T follicular helper cell (primary cell): ENCODE data around the gene WNT7B.
"Not testable (repeated sequence)": the region's sequence is repeated elsewhere in the genome, so short reads cannot be mapped to it uniquely, and the experiment has no call there.

Source experiments
- DNase-seq: peaks from one replicate; pipeline ENCODE4 v3.0.0-alpha.2; 2020; ENCODE audit warnings: low read depth

The WNT7B gene

DNA sequence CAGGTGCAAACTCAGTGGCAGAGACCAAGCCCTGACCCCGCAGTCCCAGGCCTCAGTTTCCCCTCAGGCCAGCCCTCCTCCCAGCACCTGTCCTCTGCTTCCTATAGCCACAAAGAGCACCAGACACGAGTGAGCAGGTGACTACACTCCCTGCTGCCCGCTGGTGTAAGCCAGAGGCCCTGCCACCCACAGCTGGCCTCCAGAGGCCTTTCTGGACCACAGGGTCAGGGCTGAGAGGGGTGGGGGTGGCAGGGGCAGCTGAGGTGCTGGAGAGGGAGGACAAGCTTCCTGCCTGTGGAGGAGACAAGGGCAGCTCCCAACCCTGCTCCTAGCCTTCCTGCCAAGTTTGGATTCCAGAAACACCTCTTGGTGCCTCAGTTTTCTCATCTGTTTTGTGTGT, 31.3 kb upstream of the WNT7B start:
- no peak for DNase-seq

DNA sequence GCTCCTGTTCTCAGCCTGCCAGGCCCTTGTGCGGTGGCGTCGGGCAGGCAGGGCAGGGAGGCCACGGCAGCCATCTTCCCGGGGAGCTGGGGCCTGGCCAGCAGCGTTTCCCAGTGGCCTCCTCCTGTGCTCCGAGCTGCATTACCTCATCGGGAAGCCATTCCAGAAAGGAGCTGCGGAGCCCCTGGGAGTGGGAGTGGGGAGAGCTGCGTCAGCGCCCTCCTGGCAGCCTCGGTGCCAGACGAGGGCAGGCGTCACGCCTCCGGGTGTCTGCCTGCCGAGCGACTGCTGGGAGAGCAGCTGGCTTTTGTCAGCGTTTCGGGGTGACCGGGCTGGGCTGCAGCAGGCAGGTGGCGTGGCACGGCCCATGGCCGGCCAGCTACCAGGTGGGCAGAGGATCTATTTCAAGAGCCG, 30.9 kb upstream of the WNT7B start:
- no peak for DNase-seq

DNA sequence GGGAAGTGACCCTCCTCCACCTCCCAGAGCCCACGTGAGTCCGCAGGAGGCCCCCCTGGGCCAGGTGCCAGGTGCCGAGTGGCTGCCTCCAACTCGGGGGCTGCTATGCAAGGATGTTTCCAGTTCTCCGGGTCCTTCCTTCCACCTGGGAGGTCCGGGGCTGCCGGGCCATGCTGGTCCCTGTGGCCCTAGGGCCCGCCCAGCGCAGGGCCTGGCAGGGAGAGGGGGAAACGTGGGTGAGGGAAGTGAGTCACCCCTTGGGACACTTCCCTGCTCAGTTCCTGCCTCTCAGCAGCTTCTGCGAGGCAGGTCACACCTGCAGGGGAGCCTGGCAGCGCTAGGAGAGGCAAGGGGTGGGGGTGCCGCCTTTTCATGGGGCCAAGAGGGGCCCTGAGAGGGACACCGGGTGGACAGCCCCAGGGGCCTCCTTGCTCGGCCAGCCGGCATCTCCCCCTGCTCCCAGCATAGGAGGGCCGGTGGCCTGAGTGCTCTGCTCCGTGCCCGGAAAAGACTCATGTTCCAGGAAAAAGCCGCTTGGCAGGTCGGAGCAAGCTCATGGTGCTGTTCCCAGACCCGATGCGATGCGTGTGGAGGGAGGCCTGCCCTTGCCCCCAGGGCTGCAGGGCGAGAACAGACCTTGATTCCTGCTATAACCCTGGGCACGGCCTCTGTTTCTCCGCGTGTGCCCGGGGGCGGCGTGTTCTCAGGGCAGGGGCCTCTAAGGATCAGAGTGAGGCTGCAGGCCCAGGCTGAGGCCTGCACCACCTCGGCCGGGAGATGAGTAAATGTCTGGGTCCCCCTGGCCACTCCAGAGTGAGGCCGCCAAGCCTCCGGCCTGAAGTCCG, 30.3 kb upstream of the WNT7B start:
- DNase-seq, result no peak

DNA sequence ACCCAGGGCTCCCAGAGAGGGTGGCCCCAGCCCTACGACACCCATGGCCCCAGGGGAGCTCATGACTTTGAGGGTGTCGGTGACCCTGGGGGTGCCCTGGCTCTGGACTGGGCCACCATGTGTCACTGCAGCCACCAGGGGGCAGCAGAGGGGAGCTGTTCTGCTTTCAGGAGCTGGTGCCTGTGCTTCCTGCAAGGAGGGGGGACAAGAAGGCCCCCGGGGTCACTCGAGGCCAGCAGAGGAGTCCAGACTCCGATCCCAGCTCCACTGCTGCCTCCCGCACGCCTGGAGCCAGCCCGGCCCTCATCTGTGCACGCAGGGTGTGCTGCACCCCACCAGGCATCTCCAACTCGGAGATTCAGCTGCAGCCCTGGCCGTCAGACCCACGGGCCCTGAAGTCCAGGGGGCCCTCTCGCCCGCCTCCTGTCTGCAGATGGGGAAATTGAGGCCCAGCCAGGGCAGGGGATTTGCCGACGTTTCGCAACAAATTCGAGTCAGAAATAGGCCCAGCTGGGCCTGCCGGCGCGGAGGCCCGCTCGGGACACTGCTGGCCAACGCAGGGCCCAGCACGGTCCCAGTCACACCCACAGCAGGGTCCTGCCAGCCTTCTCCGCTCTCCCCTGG, 29.5 kb upstream of the WNT7B start:
- peak; percentile 80 for DNase-seq

DNA sequence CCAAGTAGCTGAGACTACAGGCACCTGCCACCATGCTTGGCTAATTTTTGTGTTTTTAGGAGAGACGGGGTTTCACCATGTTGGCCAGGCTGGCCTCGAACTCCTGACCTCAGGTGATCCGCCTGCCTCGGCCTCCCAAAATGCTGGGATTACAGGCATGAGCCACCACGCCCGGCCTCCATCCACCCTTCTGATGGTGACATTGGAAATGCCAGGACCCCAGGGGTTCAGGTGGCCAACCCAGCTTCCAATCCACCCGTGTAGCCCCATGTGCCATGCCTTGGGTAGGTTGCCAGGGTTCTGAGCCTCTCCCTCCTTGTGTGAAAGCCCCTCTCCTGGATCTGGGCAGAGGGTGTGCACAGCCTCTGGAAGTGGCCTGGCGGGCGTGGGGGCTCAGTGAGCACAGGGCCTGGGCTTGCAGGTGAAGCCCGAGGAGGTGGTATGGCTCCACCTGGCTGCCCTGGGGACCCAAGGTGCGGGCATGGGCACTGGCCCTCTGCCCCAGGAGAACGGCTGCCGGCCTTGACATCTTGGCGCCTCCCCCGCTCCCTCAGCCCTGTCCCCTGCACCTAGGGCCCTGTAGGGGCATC, 28.2 kb upstream of the WNT7B start:
- DNase-seq, result not testable (repeated sequence)

DNA sequence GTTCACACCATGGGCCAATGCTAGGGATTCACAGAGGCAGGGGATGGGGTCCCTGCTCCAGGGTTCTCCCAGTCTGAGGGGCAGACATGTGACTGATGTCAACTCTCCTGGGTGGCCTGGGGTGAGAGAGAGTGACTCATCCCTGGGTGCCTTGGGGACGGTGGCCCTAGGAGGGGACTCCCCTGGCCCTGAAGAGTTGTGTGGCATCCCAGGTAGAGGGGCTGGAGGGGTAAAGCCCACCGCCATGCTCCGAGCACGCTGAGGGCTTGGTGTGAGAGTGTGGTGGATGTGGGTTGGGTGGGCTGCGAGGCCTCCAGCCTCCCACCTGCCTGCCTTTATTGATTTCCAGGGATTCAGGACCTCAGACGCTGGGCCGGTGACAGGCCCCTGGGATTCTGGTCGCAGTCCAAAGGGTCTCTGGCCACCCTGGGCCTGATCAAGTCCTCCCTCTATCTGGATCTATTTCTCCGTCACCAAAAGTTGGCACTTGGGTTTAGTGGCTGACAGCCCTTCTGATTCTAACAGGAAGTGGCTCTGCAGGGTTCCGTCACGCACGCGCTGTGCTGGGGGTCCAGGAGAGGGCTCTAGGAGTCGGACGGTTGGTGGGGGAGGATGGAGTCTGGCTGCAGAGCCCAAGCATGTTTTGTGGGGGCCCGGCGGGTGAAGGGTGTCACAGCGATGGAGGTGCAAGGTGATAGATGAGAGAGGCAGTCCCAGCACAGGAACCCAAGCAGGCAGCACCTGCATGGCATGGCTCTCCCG, 27.3 kb upstream of the WNT7B start:
- DNase-seq, result no peak

DNA sequence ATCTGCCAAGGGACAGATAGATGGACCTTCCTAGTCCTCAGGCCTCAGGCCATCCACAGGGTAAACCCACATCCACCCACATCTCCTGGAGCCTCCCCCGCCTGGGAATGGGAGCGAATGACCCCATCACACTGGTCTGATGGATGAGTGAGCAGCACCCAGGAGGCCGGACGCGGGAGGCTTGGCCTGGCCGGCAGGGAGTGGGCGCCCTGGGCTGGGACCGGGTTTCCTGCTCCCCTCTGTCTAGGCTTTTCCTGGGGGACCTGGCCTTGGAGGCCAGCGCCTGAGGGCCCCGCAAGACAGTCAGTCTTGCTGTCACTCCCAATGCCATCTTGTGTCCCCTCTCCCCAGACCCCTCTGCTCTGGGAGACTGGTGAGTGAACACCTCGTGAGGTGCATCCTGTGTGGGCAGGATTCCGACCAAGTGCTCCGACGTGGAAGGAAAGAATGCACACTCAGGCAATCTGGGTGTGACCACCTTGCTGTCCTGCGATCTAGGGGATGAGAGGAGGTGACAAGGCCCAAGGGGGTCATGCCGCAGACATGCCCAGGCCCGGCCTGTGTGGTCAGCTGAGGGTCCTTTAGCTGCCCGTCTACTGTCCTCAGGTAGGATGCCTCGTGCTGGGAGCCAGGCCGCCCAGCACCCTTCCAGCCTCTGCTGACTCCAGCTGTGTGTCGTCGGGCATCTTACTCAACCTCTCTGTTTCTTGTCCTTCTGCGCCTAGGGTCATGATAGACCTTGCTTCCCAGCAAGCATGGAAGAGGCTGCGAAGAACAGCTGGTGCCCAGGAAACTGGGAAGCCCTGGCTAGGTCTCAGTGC, 26.5 kb upstream of the WNT7B start:
- DNase-seq, result no peak

DNA sequence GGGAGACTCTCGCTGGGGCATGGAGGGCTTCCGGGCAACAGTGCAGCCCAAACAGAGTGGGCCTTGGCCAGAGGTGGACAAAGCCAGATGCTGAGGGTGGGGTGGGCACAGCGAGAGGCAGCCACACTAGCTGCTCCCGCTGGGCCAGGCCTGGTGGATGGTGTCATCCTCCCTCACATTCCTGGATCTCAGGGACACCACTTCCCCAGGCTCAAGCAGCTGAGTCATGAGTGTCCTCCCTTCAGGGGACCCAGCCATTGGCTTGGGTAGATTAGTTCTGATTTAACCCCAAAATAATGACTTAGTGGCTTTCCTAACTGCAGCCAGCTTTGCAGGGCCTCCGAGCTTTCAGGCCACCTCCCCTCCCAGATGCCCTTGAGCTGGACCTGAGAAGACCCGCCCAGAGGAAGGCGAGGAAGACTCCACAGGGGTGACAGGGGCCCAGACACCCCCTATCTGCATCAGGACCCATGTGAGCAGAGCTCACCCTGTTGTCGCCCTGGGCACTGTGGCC, 25.9 kb upstream of the WNT7B start:
- no peak for DNase-seq

DNA sequence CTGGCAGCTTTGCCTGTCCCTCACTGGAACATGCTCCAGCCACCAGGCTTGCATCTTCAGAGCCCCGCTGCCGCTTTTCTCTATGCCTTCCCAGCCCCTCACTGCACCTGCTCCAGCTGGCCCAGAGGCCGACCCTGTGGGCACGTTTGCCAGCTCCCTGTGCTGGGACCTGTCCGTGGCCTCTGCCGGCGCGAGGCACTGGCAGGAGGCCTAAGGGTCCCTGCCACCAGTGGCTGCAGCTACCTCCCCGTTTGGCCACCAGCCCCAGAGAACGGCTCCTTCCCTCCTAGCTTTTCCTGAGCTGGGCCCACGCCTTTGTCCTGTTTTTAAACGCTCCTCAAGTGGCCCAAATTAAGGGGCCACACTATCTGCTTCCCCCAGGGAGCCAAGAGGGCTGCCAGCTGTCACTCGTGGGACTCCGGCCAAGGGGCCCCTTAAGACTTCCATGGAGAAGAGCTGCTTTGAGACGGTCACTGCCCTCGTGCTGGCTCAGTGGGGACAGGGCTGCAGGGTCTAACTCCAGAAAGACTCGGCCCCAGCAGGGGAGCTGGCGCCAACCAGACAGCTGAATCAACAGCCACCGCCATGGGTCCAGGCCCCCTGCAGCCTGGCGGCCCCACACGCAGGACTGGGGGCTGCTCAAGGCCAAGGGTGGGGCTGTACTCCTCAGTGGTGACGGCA, 24.6 kb upstream of the WNT7B start:
- DNase-seq, result no peak

DNA sequence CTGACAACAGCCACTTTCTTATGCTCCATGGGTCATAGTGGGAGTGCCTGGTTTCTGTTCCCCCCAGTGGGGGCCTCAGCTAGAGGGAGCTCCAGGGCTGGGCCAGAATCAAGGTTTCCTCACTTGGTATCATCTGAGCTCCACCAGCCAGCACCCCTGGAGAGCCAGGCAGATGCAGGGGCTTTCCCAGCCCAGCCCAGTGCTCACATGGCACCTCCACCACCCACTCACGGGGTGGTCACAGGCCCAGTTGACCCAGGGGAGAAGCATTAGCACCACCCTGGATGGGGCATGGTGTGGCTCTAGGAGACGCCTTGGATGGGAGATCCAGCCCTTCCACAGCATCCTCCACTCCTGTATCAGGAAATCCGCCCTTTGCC, 24.1 kb upstream of the WNT7B start:
- DNase-seq, result no peak

DNA sequence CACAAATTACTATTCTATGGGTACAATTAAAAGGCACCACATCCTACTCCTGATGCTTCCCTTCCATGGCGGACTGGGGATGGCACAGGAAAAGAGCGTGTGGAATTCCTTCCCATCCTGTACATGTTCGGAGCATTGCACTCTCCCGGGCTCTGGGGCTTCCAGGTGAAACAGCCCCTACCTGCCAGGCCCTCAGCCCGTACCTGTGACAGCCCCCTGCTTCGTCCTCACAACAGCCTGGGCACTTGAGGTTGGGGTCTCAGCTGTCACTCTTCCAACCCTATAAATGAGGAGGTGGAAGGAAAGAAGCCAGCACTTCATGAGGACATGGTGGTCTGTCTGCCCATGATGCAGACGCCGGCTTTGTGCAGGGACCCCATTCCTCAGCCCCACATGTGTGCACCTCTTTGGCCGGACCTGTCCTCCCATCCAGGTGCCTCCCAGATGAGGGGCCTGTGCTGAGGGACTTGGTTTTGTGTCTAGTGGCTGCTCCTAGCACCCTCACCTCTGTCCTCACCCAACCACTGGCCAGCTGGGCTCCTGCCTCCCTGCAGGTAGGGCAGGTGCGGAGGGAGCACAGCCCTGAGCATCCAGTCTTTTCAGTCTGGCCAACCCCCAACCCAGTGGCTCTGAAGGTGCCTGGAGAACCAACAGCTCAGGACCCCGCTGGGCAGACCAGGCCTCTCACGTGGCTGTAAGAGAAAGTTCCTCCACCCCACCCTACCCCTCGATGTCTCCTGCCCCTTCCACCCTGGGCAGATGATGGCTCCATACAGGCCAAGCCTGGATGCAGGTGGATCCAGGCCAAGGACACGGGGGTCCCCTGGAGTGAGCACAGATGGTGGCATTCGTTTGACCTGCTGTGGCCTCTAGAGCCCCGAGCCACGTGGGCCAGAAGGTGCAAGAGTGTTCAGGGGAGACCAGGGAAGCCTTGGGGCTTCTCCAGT, 23.4 kb upstream of the WNT7B start:
- DNase-seq, result no peak

DNA sequence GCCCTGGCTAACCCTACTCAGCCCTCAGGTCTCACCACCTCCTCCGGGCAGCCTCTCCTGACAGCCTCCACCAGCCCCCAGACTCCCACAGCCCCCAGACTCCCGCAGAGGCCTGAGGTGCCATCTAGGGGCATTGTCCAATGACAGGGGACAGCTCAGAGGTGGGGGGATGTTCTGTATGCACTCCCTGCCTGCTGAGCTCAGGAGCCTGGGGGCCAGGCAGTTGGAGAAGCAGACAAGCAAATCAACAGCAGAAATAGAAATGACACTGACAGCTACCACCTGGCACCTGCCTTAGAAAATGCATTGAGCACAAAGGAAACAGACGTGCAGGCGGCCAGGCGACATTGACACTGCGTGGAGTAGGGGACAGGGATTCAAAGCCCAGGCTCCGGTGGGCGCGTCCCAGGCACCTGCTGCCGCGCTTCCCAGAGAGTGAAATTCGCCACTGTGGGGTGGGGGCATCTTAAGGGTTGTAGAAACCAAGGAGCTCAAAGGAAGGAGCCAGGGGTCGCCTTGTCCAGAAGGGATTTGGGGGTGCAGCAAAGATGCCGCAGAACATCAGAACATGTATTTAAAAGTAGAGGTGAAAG, 22.5 kb upstream of the WNT7B start:
- no peak for DNase-seq

DNA sequence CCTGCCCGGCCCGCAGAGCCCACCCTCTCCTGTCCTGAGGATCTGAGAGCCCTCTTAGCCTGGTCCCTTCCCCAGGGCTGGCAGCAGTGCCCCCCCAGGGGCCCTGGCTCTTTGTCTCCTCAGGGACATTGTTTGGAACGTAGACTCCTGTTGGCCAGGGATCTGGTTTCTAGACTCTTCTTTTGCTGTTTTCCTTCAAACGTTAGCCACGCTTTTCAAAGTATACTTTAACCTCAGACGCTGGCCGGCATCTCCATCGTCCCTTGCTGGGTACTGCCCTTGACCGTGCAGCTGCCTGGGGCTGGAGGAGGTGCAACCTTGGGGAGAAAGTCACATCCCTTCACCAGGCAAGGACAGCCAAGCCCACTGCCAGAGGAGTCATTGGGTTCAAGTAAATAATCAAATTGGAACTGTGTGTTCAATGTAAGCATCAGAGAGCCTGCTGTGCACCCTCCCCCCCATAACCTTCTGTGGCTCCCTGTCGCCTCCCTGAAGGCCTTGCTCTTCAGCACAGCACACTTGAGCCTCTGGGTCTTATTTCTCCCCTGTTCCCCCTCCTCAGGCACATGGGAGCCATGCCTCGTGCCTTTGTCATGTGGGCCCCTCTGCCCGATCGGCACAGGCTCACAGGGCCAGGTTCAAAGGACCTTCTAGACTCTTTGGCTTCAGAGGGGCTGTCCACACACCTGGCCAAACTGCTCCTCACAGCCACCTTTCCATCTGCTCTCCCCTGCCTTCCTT, 21.8 kb upstream of the WNT7B start:
- no peak for DNase-seq

DNA sequence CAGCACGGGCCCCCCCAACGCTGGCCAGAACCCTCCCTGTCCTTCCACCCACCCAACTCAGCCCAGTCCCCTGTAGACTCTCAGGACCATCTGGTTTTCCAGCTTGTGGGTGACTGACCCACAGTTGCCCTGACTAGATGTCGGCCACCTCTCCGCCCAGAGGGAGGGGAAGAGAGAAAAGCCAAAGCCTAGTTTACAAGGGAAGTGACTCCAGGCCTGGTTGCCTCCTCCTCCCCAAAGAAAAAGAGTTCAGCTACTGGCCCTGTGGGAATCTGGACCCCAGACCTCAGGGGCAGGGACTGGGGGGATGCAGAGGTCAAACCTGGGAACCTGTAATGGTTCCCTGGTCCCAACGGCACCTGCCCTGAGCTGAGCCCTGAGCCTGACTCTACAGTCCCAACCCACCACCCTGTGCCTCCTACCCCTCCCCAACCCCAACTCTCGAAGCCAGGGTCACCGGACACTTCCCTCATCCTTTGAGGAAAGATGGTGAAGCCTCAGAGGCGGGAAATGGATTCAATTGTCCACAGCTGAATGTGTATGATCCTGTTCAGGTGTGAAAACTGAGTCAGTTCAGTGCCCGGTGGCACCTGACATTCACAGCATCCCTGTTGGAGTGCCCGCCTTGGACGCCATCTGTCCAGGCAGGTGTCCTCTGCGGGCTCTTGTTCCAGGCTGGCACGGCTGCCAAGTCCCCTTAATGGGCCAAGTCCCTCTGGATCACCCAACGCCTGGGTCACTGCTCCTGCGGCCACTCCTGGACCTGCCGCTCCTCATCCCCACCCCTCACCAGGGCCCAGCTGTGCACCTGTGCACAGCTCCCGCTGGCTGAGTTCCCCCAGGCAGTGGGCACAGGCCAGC, 21.0 kb upstream of the WNT7B start:
- DNase-seq, result no peak

DNA sequence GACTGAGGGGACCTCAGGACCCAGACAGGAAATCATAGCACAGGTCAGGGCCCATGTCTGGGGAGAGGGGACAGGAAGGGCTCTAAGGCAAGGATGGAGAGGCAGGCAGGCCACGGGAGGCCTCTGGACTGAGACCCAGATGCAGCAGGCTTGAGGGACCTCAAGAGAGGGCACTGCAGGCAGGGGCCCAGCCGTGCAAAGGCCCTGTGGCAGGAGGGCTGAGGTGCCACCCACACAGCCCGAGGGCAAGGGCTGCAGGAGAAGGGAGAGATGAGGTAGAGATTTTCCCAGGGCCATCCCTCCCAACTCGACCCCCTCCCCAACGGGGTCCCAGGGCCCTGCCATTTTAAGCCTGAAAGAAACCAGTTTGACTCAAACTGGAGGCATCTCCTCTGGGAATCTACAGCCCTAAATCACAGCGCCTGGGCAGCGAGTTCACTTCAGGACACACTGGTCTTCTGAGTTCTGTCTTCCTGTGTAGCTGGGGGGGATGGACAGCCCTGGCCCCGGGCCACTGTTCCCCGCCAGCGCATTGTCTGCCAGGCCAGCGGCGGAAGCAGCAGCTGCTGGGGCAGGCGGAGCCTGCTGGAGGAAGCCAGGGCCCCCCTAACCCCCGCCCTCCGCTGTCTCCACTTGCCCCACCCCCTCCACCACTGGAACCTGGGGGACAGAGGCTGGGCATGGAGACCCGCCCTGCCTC, 20.3 kb upstream of the WNT7B start:
- no peak for DNase-seq

DNA sequence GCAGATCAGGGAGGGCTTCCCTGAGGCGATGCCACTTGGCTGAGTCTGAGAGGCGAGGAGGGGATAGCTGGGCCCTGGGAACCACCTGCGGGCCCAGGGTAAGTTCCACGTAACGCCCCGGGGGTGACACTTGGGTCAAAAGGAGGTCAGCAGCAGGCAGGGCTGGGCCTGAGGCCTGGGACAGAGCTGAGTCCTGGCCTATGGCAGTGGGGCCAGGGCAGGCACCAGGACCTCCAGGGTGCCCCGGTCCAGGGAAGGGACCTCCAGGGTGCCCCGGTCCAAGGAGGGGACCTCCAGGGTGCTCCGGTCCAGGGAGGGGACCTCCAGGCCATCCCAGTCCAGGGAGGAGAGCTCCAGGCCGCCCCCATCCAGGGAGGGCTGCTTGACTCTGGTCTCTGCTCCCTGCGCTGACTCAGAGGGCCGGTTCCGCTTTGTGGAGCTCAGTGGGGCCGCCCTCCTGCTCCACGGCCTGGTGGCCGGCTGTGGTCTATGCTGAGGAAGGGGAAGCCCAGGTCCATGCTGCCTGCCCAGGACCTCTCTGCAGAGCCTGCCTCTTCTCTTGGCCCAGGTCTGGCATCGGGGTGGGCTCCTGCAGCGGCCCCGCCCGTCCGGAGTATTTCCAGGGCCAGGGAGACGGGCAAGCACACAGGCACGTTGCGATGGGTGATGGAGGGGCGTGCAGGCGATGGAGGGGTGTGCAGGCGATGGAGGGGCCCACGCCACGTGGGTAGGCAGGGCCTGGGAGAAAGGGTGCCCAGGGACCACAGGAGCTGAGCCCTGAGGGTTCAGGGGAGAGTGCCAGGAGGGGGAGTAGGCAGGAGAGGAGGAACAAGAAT, 19.5 kb upstream of the WNT7B start:
- DNase-seq, result no peak
